ENCODE measurements around the gene TSEN34. TPM values are rescaled to one million over a fixed set of nuclear protein-coding genes. Genes with fewer than 3 reads are reported as not detected.
A peak's percentile ranks its signal among the peaks of the same experiment; 100 is the strongest.

Gene TSEN34
- polyA plus RNA-seq, 1 of the 3 experiments (the other 2 are of a cell fraction): 82.1 TPM

DNA sequence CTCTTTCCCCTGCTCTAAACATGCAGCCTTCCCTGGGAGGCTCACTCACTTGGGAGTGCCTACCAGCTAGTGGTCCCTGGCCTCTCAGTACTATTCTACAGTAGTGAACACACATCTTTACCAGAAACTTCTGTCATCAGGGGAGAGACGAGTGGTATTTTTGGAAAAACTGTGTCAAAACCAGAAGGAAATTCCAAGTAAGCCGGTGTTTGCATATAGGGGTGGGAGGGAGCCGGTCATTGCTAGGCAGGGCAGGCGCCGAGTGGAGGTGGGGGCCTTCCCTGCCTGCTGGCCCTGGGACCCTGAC is 16.5 kb downstream of the TSEN34 start:
- CTCF ChIA-PET: no interaction called here
- Histone ChIP-seq H3K27me3 (ENCODE audit: insufficient read depth) (no peaks in the 10 kb centered on the region), H3K4me2 (0 out of 2 replicates have a peak overlapping the region, but pooled peaks have one; percentile 43), H4K20me1 (ENCODE audit: insufficient read depth) (peaks cover 89% of the 10 kb centered on the region), H3K9me2 (no peaks in the 10 kb centered on the region), H3K79me2 (ENCODE audit: insufficient read depth) (peaks cover 64% of the 10 kb centered on the region), H3K4me3 (ENCODE audit: low read depth in 2 of 2, low read length in 1 of 2) (no peak overlapping the region), H3K4me1 (ENCODE audit: control insufficient read depth in 1 of 2, insufficient read depth in 2 of 2, low read depth in 1 of 2, low read length in 1 of 2) (peaks cover 41 to 54% of the 10 kb centered on the region in 2 experiments), H3K9me3 (no peaks in the 10 kb centered on the region), H2AFZ (ENCODE audit: low read depth) (no peak overlapping the region), H3K9ac (no peak overlapping the region), H3F3A (replicated peaks; ENCODE audit: insufficient read depth) (peaks cover 68% of the 10 kb centered on the region), H3K36me3 (replicated peaks in 1 of 2; ENCODE audit: control insufficient read depth in 1 of 2, insufficient read depth in 2 of 2, low read length in 1 of 2) (peaks cover 51 to 58% of the 10 kb centered on the region in 2 experiments), H3K27ac (ENCODE audit: low read depth in 2 of 2, low read length in 1 of 2) (no peak overlapping the region)
- 91% methylated on average over 5 of the region's 5 CpGs for WGBS (ENCODE audit: low lambda C conversion rate)
- DNase-seq: no peak
- TF ChIP-seq RFX5 (IDR thresholded peaks at IDR 0.05; ENCODE audit: low read length): no peak
- no peak for TF ChIP-seq POLR2AphosphoS5 (IDR thresholded peaks at IDR 0.05; ENCODE audit: low read depth, low read length)
- no peak for TF ChIP-seq EP300 (IDR thresholded peaks at IDR 0.05; ENCODE audit: borderline replicate concordance in 1 of 2, low read depth in 1 of 2, low read length in 1 of 2)
- no peak for TF ChIP-seq MXI1 (IDR thresholded peaks at IDR 0.05; ENCODE audit: low read depth, low read length)
- no peak for TF ChIP-seq TEAD4 (IDR thresholded peaks at IDR 0.05; ENCODE audit: borderline replicate concordance, insufficient read depth)
- POLR2A ChIA-PET: interaction anchor here (0.9 kb wide), 1 partner anchor 16 kb away, joined by 3 read pairs; the partner anchor contains the start of gene LILRB3

DNA sequence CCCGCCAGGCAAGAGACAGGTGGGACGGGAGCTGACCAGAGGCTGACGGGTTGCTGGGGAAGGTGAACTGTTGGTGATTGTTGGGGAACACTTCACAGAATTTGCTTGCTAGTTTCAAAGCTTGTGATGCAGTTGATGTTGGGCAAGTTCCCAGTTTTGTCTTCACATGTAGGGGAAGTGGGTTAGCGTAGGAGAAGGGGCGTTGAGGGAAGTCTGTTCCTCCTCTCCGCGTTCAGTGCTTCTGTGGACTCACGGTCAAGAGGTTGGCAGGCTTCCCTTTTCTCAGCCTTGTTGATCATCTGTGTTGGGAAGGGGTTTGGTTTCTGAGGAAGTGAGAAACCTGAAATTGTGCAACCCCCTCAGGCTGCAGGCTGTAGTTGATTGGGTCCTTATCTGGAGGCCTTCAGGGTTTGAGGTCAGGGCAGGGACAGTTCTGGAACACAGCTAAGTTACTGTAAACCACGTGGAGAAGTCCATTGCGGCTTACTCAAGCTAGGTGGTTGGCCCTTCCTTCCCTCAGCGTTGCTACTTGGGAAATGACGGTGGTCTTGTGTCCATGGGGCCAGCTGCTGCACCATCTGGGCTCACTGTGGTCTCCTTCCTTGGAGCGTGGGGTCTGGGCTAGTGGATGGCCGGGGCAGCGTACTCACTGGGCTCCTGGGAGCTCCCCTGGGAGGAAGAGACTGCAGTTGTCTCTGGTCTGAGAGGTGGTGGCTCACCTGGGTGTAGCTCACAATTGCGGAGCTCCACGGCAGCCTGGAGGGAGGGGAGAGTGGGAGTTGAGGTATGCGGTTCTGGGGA is 17.1 kb downstream of the TSEN34 start:
- POLR2A ChIA-PET: interaction anchor here (0.9 to 4.5 kb wide), 2 partner anchors 7 to 15 kb away, joined by 3 to 27 read pairs; partner anchors contain the start of genes LILRB3 and RPS9
- Histone ChIP-seq H3K4me1 (ENCODE audit: control insufficient read depth in 1 of 2, insufficient read depth in 2 of 2, low read depth in 1 of 2, low read length in 1 of 2) (peaks cover 35 to 49% of the 10 kb centered on the region in 2 experiments), H3K4me3 (ENCODE audit: low read depth in 2 of 2, low read length in 1 of 2) (no peak overlapping the region), H3K9ac (no peak overlapping the region), H4K20me1 (ENCODE audit: insufficient read depth) (peaks cover 84% of the 10 kb centered on the region), H3K27me3 (ENCODE audit: insufficient read depth) (no peaks in the 10 kb centered on the region), H3K79me2 (ENCODE audit: insufficient read depth) (peaks cover 58% of the 10 kb centered on the region), H3K27ac (ENCODE audit: low read depth in 2 of 2, low read length in 1 of 2) (peak overlapping the region in 1 of 2 experiments; percentile 55; a peak in 2 of 4 replicates), H3K36me3 (replicated peaks in 1 of 2; ENCODE audit: control insufficient read depth in 1 of 2, insufficient read depth in 2 of 2, low read length in 1 of 2) (peaks cover 46 to 52% of the 10 kb centered on the region in 2 experiments), H3K9me2 (no peaks in the 10 kb centered on the region), H3K4me2 (peak overlapping the region; percentile 43; the same call in 1 of the 2 replicates), H3K9me3 (no peaks in the 10 kb centered on the region), H3F3A (replicated peaks; ENCODE audit: insufficient read depth) (peaks cover 62% of the 10 kb centered on the region), H2AFZ (ENCODE audit: low read depth) (no peak overlapping the region)
- 94% methylated on average over 11 of the region's 18 CpGs for WGBS (ENCODE audit: low lambda C conversion rate)
- no peak for DNase-seq
- CTCF ChIA-PET: no interaction called here
- peak; percentile 35; the same call in 1 of the 2 replicates for TF ChIP-seq POLR2AphosphoS5 (IDR thresholded peaks at IDR 0.05; ENCODE audit: low read depth, low read length)
- no peak for TF ChIP-seq FOXM1 (IDR thresholded peaks at IDR 0.05; ENCODE audit: low read depth)

DNA sequence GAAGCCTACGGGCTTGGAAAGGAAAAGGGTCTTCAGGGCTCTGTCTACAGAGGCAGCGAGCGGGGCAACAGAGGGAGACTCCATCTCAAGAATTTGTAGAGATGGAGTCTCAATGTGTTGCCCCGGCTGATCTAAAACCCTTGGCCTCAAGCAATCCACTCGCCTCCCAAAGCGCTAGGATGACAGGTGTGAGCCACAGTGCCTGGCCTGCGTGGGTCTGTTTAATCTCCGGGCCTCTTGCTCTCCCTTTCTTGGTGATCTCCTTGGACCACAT is 17.6 kb downstream of the TSEN34 start:
- TF ChIP-seq EP300 (IDR thresholded peaks at IDR 0.05; ENCODE audit: borderline replicate concordance in 1 of 2, low read depth in 1 of 2, low read length in 1 of 2) (no peak), POLR2AphosphoS5 (IDR thresholded peaks at IDR 0.05; ENCODE audit: low read depth, low read length) (0 out of 2 replicates have a peak, but pooled peaks have one; percentile 9), NRF1 (IDR thresholded peaks at IDR 0.05; ENCODE audit: low read depth, low read length) (no peak)
- TF ChIP-seq, protein P1, sequence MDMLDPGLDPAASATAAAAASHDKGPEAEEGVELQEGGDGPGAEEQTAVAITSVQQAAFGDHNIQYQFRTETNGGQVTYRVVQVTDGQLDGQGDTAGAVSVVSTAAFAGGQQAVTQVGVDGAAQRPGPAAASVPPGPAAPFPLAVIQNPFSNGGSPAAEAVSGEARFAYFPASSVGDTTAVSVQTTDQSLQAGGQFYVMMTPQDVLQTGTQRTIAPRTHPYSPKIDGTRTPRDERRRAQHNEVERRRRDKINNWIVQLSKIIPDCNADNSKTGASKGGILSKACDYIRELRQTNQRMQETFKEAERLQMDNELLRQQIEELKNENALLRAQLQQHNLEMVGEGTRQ (IDR thresholded peaks at IDR 0.05; ENCODE audit: borderline replicate concordance, low read depth, low read length): no peak
- Histone ChIP-seq H3K4me3 (ENCODE audit: low read depth in 2 of 2, low read length in 1 of 2) (no peak overlapping the region), H3K9me2 (no peaks in the 10 kb centered on the region), H3K36me3 (replicated peaks in 1 of 2; ENCODE audit: control insufficient read depth in 1 of 2, insufficient read depth in 2 of 2, low read length in 1 of 2) (peaks cover 41 to 47% of the 10 kb centered on the region in 2 experiments), H3K4me2 (peak overlapping the region; percentile 43; the same call in 1 of the 2 replicates), H3K27me3 (ENCODE audit: insufficient read depth) (no peaks in the 10 kb centered on the region), H3F3A (replicated peaks; ENCODE audit: insufficient read depth) (peaks cover 57% of the 10 kb centered on the region), H3K9ac (no peak overlapping the region), H3K27ac (ENCODE audit: low read depth in 2 of 2, low read length in 1 of 2) (peak overlapping the region; percentile 55 to 72; a peak in 2 of 4 replicates), H3K9me3 (no peaks in the 10 kb centered on the region), H3K4me1 (ENCODE audit: control insufficient read depth in 1 of 2, insufficient read depth in 2 of 2, low read depth in 1 of 2, low read length in 1 of 2) (peaks cover 30 to 44% of the 10 kb centered on the region in 2 experiments), H3K79me2 (ENCODE audit: insufficient read depth) (peaks cover 53% of the 10 kb centered on the region), H4K20me1 (ENCODE audit: insufficient read depth) (peaks cover 79% of the 10 kb centered on the region), H2AFZ (ENCODE audit: low read depth) (no peak overlapping the region)
- DNase-seq: no peak
- ChIA-PET CTCF (no interaction called here), POLR2A (interaction anchor here (0.6 to 4.5 kb wide), 2 partner anchors 8 to 358 kb away, joined by 5 to 27 read pairs; partner anchors contain the start of gene RPS9)
- 75% methylated on average over 8 of the region's 8 CpGs for WGBS (ENCODE audit: low lambda C conversion rate)
